HS-5 (cell line): Measurements from ENCODE around the gene NCAPD2.
"Not testable (repeated sequence)": the region's sequence is repeated elsewhere in the genome, so short reads cannot be mapped to it uniquely, and the experiment has no call there.

Source experiments
- DNase-seq: peaks from one replicate; pipeline ENCODE4 v3.0.0-alpha.2; 2012; ENCODE audit warnings: low read depth

Gene NCAPD2

GRCh38 chr12:6497291-6497690 is 3.4 kb downstream of the NCAPD2 start:
- DNase-seq = not testable (repeated sequence)

- DNase-seq = no peak
Measured at GRCh38 chr12:6500466-6500865, 6.6 kb downstream of the NCAPD2 start.

GRCh38 chr12:6507102-6507998 is 13.4 kb downstream of the NCAPD2 start:
- no peak for DNase-seq

GRCh38 chr12:6508087-6508486 is 14.2 kb downstream of the NCAPD2 start:
- DNase-seq = no peak

- DNase-seq = no peak
Measured at GRCh38 chr12:6520186-6520585, 26.3 kb downstream of the NCAPD2 start.

GRCh38 chr12:6522193-6522592 is 28.3 kb downstream of the NCAPD2 start:
- DNase-seq = no peak

- no peak for DNase-seq
Measured at GRCh38 chr12:6523708-6524107, 29.8 kb downstream of the NCAPD2 start.

GRCh38 chr12:6524648-6525047 is 30.7 kb downstream of the NCAPD2 start:
- no peak for DNase-seq

- no peak for DNase-seq
Measured at GRCh38 chr12:6526201-6526600, 32.3 kb downstream of the NCAPD2 start.

- no peak for DNase-seq
Measured at GRCh38 chr12:6526766-6527525, 33.0 kb downstream of the NCAPD2 start.

- no peak for DNase-seq
Measured at GRCh38 chr12:6527711-6528110, 33.8 kb downstream of the NCAPD2 start.

- no peak for DNase-seq
Measured at GRCh38 chr12:6528539-6529235, 34.8 kb downstream of the NCAPD2 start.

- DNase-seq = no peak
Measured at GRCh38 chr12:6529291-6529737, 35.4 kb downstream of the NCAPD2 start.

- DNase-seq = no peak
Measured at GRCh38 chr12:6530576-6531260, 36.8 kb downstream of the NCAPD2 start.

- peak; percentile 93 for DNase-seq
Measured at GRCh38 chr12:6532051-6532926, 38.4 kb downstream of the NCAPD2 start.

GRCh38 chr12:6532927-6533652 is 39.2 kb downstream of the NCAPD2 start:
- no peak for DNase-seq

GRCh38 chr12:6533653-6533922 is 39.7 kb downstream of the NCAPD2 start:
- no peak for DNase-seq

- DNase-seq = peak; percentile 93
Measured at GRCh38 chr12:6533923-6534694, 40.2 kb downstream of the NCAPD2 start, which contains the start of gene GAPDH. GAPDH (plus strand) TSS chr12:6534517; CDS start chr12:6534833, 316 bp downstream.

GRCh38 chr12:6534695-6534944 is 40.7 kb downstream of the NCAPD2 start:
- DNase-seq = no peak
